ENCODE data around the gene PRR9.

GRCh38 chr1:153174624-153175023 is 42.8 kb upstream of the PRR9 start:
- TF ChIP-seq CTCF (IDR thresholded peaks at IDR 0.05; ENCODE audit: borderline replicate concordance, extremely low read depth, low read length, poor library complexity, severe bottlenecking) = no peak
- no peak for TF ChIP-seq EZH2 (IDR thresholded peaks at IDR 0.05; ENCODE audit: borderline replicate concordance, low read depth, low read length, severe bottlenecking)

Data from DND-41 (cell line).